ENCODE data around the gene GCN1.

GCN1 gene

GRCh38 chr12:120181991-120182631, 12.4 kb downstream of the GCN1 start:
- no peak for DNase-seq (ENCODE audit: low read depth in 2 of 2)

GRCh38 chr12:120180975-120181374, 13.5 kb downstream of the GCN1 start:
- no peak for DNase-seq (ENCODE audit: low read depth in 2 of 2)

DNA sequence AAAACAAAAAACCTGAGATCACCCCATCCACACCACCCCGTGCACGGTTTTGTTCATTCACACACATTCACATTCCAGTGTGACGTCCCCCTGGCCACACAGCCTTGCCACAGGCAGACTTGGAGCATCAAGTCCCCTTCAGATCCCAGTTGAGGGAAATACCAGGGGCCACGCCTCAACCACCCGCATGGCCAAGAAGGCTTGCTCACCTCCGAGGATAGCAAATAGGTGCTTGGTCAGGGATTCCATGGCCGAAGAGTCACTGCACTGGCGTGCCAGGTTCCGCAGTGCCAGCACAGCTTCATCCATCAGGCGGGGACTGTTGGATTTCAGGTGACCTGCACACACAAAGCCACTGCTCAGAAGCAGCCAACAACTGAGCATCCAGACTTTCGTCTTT, 19.0 kb downstream of the GCN1 start:
- no peak for DNase-seq (ENCODE audit: low read depth in 2 of 2)

DNA sequence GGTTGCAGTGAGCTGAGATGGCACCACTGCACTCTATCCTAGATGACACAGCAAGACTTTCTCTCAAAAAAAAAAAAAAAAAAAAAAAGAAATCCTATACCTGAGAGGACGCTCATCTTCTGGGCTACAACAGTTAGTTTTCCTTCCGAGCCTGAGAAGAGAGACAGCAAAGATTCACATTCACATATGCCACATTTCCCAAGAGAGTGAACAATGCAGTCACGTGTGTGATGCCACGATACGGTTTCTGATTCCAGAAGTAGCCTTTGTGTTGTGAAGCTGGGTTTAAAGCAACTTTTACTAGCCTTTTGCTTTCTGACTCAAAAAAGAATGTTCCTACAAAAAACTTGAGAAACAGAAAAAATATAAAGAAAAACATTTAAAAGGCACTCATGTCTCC, 19.5 kb downstream of the GCN1 start:
- no peak for DNase-seq (ENCODE audit: low read depth in 2 of 2)

DNA sequence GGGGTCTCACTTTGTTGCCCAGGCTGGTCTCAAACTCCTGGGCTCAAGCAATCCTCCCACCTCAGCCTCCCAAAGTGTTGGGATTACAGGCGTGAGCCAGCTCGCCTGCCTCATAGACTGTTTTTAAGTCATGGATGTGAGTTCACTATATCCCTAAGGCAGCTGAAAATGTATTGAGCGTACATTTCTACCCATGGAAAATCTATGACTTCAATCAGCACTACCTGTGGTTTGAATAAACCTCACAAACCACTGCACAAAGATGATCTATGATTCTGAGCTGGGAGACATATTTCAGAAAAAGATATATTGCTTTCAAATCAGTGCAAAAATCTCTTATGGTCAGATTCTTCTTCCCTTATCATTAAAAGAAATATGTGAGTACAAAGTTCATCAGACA, 22.5 kb downstream of the GCN1 start:
- no peak for DNase-seq (ENCODE audit: low read depth in 2 of 2)

- no peak for DNase-seq (ENCODE audit: low read depth in 2 of 2)
Measured at GRCh38 chr12:120170631-120171030, 23.9 kb downstream of the GCN1 start.

- DNase-seq (ENCODE audit: low read depth in 2 of 2) = no peak
Measured at GRCh38 chr12:120169946-120170345, 24.6 kb downstream of the GCN1 start.

- no peak for DNase-seq (ENCODE audit: low read depth in 2 of 2)
Measured at GRCh38 chr12:120168337-120168736, 26.2 kb downstream of the GCN1 start.

GRCh38 chr12:120167529-120168095, 26.9 kb downstream of the GCN1 start:
- DNase-seq (ENCODE audit: low read depth in 2 of 2) = peak in 1 of 2 experiments; percentile 8

GRCh38 chr12:120164293-120164692, 30.2 kb downstream of the GCN1 start:
- DNase-seq (ENCODE audit: low read depth in 2 of 2) = no peak

- DNase-seq (ENCODE audit: low read depth in 2 of 2) = no peak
Measured at GRCh38 chr12:120162763-120163162, 31.8 kb downstream of the GCN1 start.

GRCh38 chr12:120161852-120162251, 32.7 kb downstream of the GCN1 start:
- no peak for DNase-seq (ENCODE audit: low read depth in 2 of 2)

- no peak for DNase-seq (ENCODE audit: low read depth in 2 of 2)
Measured at GRCh38 chr12:120159509-120160237, 34.8 kb downstream of the GCN1 start.

- DNase-seq (ENCODE audit: low read depth in 2 of 2) = no peak
Measured at GRCh38 chr12:120158351-120158750, 36.2 kb downstream of the GCN1 start.

DNA sequence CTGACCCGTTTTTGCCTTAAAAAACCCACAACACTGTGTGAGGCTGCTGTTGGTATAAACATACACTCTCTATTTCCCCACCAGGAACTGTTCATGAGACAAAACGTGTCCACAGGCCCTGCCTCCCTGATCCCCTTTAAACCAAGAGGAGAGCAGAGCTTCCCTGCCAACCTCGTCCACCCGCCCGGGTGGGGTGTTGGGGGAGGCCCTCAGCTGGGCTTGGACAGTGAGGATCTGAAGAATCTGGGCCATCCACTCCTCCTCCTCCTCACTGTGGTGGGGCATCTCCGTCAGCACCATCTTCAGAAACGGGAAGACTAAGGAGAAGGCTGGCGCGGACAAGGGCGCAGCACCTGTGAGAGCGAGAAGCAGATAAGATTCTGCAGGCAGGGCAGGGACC, 36.8 kb downstream of the GCN1 start:
- no peak for DNase-seq (ENCODE audit: low read depth in 2 of 2)

DNA sequence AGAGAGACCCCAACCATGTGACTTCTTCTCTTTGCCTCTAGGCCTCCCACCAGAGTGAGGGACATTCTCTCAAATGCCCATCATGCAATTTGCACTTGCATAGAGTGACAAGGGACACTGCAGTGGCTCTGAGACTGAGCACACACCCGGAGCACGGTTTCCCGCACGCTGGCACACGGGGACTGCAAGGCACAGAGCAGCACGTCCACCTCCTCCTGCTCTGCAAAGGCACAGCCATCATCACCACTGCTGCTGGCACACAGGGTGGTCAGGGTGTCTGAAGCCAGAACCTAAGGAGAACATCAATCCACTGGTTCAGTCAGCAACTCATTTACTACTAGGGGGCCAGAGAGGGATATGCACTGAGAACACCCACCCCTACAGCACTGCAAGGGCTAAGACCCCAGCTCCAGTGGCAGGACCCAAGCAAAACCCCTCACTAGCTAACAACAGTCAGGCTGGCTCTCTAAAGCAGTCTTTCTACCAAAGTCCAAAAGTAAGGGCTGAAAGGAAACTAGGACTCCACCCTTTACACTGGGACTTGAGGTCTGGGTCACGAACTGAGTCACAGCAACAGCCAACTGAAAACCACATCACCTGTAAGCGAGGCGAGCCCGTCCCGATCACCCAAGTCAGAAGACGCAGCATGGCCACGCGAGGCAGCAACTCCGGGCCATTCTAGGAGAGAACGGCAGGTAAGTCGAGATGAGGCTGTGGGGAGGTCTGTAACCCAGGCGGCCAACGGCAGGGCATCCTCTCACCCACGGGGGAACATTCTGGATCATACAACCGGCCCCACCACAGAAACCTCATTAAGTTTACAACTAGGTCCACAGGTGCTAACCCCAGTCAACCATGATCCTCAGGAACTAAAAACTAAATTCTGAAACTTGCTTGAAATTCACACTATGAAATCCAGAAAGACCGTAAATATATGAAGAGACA, 37.9 kb downstream of the GCN1 start:
- DNase-seq (ENCODE audit: low read depth in 2 of 2) = no peak

DNA sequence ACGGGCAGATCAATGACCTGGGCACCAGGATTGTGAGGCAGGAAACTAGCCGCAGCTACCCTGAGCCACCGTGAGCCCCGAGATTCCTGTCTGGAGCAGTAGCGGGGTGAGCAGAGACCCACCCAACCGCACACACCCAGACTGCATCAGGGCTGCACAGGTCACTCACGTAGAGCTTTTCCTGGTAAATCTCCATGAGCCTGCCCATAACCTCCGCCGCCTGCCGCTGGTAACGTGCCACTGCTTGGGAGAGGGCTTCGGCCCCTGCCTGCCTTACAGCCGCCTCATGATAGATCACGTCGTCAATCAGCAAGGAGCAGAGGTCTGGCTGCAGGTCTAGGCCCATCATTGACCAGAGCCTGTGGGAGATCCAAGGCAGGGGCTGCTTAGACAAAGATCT, 39.4 kb downstream of the GCN1 start:
- DNase-seq (ENCODE audit: low read depth in 2 of 2) = no peak

DNA sequence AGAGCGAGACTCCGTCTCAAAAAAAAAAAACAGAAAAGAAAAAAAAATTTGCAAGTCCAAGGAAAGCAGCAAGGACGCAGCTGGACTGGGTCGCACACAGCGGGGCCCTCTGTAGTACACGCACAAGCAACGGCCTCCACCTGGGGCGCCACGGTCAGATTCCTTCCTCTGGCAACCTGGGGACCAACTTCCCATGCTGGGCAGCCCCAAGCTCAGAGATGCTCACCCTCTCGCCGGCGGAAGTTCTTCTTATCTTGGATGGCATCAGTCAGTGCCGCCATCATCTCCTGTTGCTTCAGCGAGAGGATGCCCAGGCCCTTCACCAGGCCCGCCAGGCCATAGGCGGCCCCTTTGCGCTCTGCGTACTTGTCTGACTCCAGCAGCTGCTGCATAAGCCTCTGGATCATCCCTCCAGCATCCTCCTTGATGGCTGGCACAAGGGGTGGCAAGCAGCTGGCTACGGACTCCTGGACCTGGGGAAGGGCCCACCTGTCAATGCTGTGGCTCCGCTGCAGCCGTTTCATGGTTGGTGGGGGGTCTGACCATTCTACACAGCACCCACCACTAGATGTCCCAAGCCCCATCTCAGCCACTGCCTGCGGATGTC, 43.5 kb downstream of the GCN1 start:
- DNase-seq (ENCODE audit: low read depth in 2 of 2) = no peak

DNA sequence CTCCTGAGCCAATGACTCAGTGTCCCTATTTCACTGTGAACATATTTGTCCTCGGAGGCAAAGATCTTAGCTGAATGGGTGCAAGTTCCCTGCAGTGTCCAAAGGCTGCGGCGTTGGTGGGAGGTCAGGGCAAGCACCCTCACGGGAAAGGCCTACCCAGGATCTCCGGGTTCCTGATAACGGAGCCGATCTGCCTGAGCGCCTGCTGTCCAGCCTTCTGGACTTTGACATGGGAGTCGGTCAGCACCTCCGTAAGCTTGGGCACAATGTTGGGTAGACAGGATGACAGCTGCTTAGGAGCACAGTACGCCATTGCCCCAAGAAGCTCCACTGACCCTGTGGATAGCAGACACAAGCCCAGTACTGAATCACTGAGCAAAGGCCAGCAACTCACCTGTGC, 46.5 kb downstream of the GCN1 start:
- DNase-seq (ENCODE audit: low read depth in 2 of 2) = no peak

- no peak for DNase-seq (ENCODE audit: low read depth in 2 of 2)
Measured at GRCh38 chr12:120145164-120145563, 49.4 kb downstream of the GCN1 start.

GRCh38 chr12:120144215-120144614, 50.3 kb downstream of the GCN1 start:
- DNase-seq (ENCODE audit: low read depth in 2 of 2) = no peak

All from fibroblast of skin of left quadriceps (primary cell).